ACHN (cell line): Measurements from ENCODE around the gene INO80.
A peak's percentile ranks its signal among the peaks of the same experiment; 100 is the strongest.

ENCODE experiments used
- DNase-seq: peaks from one replicate; pipeline ENCODE4 v3.0.0-alpha.2; 2015
- in situ Hi-C: cut with HindIII; loops from 2 replicates; pipeline ENCODE4 v1.10.0; 2017; ENCODE audit warnings: low sequenced_read_pairs, low pct_ligation_motif_present, low pct_unique_long_range_greater_than_20kb

Gene INO80

DNA sequence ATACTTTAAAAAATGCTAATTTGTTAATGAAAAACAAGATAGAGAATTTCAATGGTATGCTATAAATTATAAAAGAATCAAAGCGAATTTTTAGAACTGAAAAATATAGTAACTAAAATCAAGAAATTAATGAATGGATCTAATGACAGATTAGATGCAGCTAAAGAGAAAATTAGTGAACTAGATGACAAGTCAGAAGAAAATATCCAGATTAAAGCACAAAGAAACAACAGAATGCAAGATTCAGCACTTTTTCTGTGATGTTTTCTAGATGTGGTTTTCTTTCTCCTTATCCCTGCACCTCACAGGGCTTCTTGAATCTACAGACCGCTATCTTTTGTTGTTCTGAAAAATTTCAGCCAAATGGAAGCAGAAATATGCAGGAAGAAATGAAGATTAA lies 54.4 kb downstream of the INO80 start:
- DNase-seq = no peak
- in situ Hi-C loops = no loop called here

- in situ Hi-C loops = no loop called here
Observed at GRCh38 chr15:41060505-41060904, 55.6 kb downstream of the INO80 start.

DNA sequence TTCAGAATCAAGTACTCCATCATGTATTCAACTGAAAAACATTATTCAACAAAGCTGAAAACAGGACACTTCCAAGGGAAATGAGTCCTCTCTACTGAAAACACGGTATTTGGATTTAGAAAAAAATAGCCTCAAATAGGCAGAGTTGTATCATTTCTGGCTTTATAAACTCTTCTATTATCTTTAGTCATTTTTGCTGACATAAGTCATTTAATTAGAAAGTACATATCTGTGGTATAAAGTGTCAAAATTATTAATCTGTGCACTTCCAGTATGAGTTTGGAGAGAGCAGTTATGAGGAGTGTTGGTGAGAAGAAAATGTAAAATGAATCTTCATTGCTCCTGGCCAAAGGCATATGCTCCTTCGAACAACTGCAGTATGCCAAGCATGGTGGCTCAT lies 59.3 kb downstream of the INO80 start:
- in situ Hi-C loops = no loop called here

More at GRCh38 chr15:41060505-41060904, 55.6 kb downstream of the INO80 start:
- DNase-seq = no peak

GRCh38 chr15:41055706-41056105 lies 60.4 kb downstream of the INO80 start:
- in situ Hi-C loops = no loop called here
- DNase-seq = no peak

More for the DNA sequence above, 59.3 kb downstream of the INO80 start:
- DNase-seq = no peak

GRCh38 chr15:41051139-41051538 lies 64.9 kb downstream of the INO80 start:
- in situ Hi-C loops = no loop called here
- no peak for DNase-seq

- DNase-seq = no peak
- in situ Hi-C loops = no loop called here
Observed at GRCh38 chr15:41048852-41049251, 67.2 kb downstream of the INO80 start.

DNA sequence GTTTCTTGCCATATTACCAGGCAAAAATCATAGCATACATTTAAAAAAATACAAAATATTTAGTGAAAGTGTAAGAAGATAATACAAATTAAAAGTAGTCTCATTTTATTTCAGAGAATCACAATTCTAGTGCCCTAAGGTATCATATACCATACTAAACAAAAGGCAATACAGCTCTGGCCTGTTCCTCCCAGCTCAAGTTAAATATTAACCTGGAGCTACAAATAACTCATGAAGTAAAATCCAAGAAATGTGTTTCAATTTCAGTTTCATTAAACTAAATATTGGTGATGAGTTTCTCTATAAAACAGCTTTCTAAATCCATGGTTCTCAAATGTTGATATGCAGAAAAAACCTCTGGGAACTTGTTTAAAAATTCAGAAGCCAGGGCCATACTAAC lies 67.7 kb downstream of the INO80 start:
- peak; percentile 17 for DNase-seq

GRCh38 chr15:41047474-41047873 lies 68.6 kb downstream of the INO80 start:
- in situ Hi-C loops = no loop called here

More for the DNA sequence above, 67.7 kb downstream of the INO80 start:
- in situ Hi-C loops = no loop called here

DNA sequence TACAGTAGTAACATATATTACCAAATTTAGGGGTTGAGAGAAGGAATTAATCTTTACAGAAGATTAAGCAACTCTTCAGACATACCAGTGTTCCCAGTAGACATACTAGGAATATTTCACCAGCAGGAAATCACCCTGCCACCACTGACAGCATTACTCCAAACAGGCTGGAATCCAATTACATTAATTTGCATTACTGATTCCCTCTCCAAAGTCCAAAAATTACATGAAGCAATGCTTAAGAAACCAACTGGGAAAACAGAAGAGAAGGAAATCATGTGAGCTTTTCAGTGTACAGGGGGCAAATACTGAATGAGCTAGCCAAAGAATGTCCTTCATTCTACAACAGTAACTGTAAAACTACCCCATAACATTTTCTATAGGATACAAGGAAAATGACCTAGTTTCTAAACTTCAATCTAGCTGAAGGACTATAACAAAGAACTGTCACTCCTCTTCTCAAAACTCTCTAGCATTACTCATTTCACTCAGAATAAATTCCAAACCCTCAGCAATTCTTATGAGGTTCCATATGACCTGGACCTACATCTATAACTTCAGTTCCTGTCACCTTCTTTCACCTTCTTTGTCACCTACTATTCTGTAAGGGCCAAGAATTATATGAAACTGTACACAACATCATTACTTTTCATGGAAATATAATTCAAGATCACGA lies 72.7 kb downstream of the INO80 start:
- in situ Hi-C loops = no loop called here
- no peak for DNase-seq

More at GRCh38 chr15:41047474-41047873, 68.6 kb downstream of the INO80 start:
- no peak for DNase-seq

- in situ Hi-C loops = no loop called here
- no peak for DNase-seq
Observed at GRCh38 chr15:41042851-41043250, 73.2 kb downstream of the INO80 start.

DNA sequence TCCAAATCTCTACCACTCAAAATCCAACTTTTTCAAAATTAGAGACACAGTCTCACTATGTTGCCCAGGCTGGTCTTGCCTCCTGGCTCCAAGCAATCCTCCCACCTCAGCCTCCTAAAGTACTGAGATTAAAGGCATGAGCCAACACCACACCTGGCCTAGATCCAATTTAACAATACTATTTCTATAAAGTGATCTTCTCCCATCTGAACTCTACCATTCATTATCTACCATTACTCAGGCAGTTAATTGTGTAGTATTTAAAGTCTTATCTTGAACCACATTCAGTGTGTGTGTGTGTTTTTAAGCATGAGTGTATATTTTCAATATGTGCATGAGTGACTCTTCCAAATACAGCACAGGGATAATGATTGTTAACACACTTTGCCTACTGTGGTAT lies 77.0 kb downstream of the INO80 start:
- no peak for DNase-seq
- in situ Hi-C loops = no loop called here

GRCh38 chr15:41032079-41032328 lies 84.1 kb downstream of the INO80 start:
- in situ Hi-C loops = no loop called here
- no peak for DNase-seq

DNA sequence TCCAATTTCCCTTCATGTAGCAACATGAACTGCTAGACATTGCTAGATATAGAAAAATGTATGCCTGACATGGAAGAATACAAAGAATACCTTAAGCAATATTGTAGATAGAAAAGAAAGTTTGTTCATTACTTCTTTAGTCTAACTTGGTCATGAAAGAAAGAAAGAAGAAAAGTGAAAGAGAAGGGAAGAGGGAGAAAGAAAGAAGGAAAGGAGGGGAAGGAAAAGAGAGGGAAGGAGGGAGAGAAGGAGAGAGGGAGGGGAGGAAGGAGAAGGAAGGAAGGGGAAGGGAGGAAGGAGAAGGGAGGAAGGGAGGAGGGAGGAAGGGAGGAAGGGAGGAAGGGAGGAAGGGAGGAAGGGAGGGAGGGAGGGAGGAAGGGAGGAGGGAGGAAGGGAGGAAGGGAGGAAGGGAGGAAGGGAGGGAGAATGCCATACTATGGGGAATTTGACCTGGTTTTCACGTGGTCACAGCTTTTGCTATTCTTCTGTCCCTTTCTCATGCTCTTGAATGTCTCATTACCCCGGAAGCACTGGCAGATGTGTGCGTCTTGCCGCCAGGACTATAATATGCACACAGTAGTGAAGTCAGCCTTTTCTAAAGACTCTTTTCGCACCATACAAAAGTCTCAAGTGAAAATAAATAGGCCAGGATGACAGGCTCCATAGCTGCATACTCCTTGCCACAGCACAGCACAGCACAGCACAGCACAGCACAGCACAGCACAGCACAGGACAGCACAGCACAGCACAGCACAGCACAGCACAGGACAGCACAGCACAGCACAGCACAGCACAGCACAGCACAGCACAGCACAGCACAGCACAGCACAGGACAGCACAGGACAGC lies 84.6 kb downstream of the INO80 start:
- DNase-seq = no peak
- in situ Hi-C loops = no loop called here

DNA sequence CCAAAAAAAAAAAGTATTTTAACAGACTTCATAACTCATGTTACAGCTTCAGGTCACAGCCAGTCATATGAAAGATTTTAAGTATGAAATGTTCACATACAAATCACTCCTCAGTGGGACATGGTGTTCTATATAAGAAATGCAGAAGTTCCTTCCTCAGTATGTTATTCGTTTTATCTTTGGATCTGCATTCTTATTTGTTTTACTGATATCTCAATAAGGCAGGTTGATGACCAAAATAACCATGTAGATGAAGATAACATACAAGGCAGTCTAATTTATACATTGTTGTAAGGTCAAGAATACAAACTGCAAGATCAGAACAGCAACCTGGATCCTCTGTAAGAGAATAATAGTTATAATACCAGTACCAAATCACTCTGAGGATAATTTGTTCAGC lies 87.2 kb downstream of the INO80 start:
- in situ Hi-C loops = no loop called here

DNA sequence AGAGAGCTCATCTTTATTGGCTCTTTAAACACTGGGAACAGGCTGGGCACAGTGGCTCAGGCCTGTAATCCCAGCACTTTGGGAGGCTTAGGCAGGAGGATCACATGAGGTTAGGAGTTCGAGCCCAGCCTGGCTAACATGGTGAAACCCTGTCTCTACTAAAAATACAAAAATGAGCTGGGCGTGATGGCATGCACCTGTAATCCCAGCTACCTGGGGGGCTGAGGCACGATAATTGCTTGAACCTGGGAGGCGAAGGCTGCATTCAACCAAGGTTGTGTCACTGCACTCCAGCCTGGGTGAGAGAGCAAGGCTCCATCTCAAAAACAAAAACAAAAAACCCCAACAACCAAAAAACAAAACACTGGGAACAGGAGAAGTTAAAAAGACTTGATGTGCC lies 90.7 kb downstream of the INO80 start:
- in situ Hi-C loops = no loop called here
- DNase-seq = no peak

More for the DNA sequence above, 87.2 kb downstream of the INO80 start:
- DNase-seq = no peak

DNA sequence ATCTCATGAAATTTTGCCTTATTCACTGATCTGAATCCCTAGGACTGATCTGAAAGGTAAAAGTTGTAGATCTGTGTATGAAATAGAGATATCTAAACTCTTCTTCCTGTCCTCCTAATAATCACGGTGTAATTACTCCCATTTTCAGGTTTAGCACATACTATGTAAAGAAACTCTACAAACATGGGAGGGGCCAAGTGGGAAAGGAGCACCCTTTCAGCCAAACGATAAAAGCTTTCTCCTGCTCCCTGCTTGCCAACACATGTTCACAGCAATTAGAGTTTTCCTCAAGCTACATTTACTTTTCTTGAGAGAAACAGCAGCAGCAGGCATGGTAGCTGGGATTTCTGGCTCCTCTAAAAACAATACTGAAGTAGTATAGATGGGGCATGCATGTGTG lies 91.2 kb downstream of the INO80 start:
- no peak for DNase-seq
- in situ Hi-C loops = no loop called here

DNA sequence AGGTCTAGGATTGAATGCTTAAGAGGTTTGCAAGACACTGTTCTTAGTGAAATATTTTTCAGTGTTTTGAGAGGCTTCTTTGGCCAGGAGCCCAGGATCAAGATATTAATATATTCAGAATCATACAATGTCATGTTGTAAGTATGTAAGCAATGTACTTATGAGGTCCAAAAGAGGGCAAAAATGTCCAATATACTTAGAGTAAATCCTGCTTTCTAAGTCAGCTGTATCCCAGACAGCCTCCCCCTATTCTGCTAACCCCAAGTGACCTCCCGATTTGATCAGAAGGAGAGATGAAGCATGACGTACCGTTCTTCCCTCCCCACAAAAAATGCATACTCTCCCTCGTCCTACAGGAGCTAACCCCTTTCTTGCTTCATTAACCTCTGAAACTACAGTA lies 91.9 kb downstream of the INO80 start:
- in situ Hi-C loops = no loop called here

DNA sequence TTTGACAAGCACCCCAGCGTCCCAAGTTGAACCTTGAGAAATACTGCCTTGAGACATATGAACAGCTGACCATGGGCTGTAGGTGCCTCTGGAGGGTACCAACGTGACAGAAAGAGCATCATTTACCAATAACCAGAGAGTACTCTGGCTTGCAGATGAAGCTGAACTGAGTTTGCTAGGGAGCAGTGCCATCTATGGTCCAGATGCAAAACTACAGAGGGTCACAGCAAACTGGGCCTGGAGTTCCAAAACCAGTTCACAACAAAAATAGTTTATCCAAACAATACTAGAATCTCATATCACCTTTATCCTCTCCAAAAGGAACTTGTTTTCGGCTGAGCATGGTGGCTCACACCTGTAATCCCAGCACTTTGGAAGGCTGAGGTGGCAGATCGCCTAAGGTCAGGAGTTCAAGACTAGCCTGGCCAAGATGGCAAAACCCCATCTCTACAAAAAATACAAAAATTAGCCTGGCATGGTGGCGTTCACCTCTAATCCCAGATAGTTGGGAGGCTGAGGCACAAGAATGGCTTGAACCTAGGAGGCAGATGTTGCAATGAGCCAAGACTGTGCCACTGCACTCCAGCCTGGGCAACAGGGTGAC lies 93.5 kb downstream of the INO80 start:
- in situ Hi-C loops = no loop called here
- peak; percentile 48 for DNase-seq

More for the DNA sequence above, 91.9 kb downstream of the INO80 start:
- DNase-seq = no peak

GRCh38 chr15:41020829-41021228 lies 95.3 kb downstream of the INO80 start:
- no peak for DNase-seq
- in situ Hi-C loops = no loop called here

DNA sequence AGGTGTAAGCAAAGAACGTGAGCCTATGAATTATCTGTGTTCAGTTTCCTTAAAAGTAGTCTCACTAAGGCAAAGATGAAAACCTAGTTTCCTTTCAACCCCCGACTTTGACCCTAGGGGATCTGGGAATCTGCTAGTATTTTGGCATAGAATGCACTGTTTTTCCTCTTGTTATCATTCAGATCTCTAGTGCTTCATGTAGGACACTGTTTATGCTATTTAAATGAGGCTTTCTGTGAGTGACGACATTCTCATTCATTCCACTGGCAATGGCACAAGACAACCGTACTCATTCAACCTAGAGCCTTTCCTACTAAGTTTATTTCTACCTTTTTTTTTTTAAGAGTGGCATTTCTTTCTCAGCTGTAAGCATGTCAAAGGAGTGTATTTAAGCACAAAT lies 95.8 kb downstream of the INO80 start:
- in situ Hi-C loops = no loop called here
- DNase-seq = no peak
